Stimulated activated CD4-positive, alpha-beta T cell treated with anti-CD3 and anti-CD28 coated beads, Interleukin-4, amount 100 ng/mL, for 24 hours (primary cell): ENCODE data around the gene CTAG1A.
"Not testable (repeated sequence)": the region's sequence is repeated elsewhere in the genome, so short reads cannot be mapped to it uniquely, and the experiment has no call there.

Experiments used
- DNase-seq: peaks from one replicate; pipeline ENCODE4 v3.0.0-alpha.2; 2020

The CTAG1A gene

GRCh38 chrX:154575076-154575475 is 9.9 kb upstream of the CTAG1A start:
- DNase-seq, result not testable (repeated sequence)

GRCh38 chrX:154582994-154583393 is 1.9 kb upstream of the CTAG1A start:
- DNase-seq, result not testable (repeated sequence)

- DNase-seq, result not testable (repeated sequence)
Observed at GRCh38 chrX:154590415-154590814, 5.5 kb downstream of the CTAG1A start.

GRCh38 chrX:154592505-154592904 is 7.6 kb downstream of the CTAG1A start:
- DNase-seq, result no peak

- no peak for DNase-seq
Observed at GRCh38 chrX:154593201-154593600, 8.3 kb downstream of the CTAG1A start.

GRCh38 chrX:154594491-154594890 is 9.6 kb downstream of the CTAG1A start:
- no peak for DNase-seq

- DNase-seq, result no peak
Observed at GRCh38 chrX:154595559-154596249, 10.8 kb downstream of the CTAG1A start.

- DNase-seq, result no peak
Observed at GRCh38 chrX:154596290-154596929, 11.5 kb downstream of the CTAG1A start.

- no peak for DNase-seq
Observed at GRCh38 chrX:154597221-154597620, 12.3 kb downstream of the CTAG1A start.

GRCh38 chrX:154598656-154599055 is 13.7 kb downstream of the CTAG1A start:
- DNase-seq, result no peak

- DNase-seq, result no peak
Observed at GRCh38 chrX:154599531-154599930, 14.6 kb downstream of the CTAG1A start.

GRCh38 chrX:154600759-154601374 is 15.9 kb downstream of the CTAG1A start:
- no peak for DNase-seq

- DNase-seq, result no peak
Observed at GRCh38 chrX:154602226-154602625, 17.3 kb downstream of the CTAG1A start.

GRCh38 chrX:154602766-154603437 is 18.0 kb downstream of the CTAG1A start:
- DNase-seq, result no peak

- DNase-seq, result no peak
Observed at GRCh38 chrX:154603438-154604430, 18.8 kb downstream of the CTAG1A start.

- no peak for DNase-seq
Observed at GRCh38 chrX:154605566-154605965, 20.6 kb downstream of the CTAG1A start.

GRCh38 chrX:154607370-154607769 is 22.4 kb downstream of the CTAG1A start:
- no peak for DNase-seq

- not testable (repeated sequence) for DNase-seq
Observed at GRCh38 chrX:154607976-154608375, 23.0 kb downstream of the CTAG1A start.

GRCh38 chrX:154608823-154609222 is 23.9 kb downstream of the CTAG1A start:
- not testable (repeated sequence) for DNase-seq

- DNase-seq, result not testable (repeated sequence)
Observed at GRCh38 chrX:154611146-154611545, 26.2 kb downstream of the CTAG1A start.

GRCh38 chrX:154613586-154613985 is 28.7 kb downstream of the CTAG1A start:
- not testable (repeated sequence) for DNase-seq

GRCh38 chrX:154619182-154619581 is 34.2 kb downstream of the CTAG1A start, which contains the start of gene CTAG1B:
TSS of gene CTAG1B (minus strand) at chrX:154619282. CDS start at chrX:154619218, 64 bp downstream.
- not testable (repeated sequence) for DNase-seq
